Upper lobe of left lung (tissue), 4 donors: ENCODE measurements around the gene RNMT.

Experiments
- POLR2A ChIP-seq, 4 donors: fragments of 450-650 bp; IDR thresholded peaks; one replicate each; pipeline ENCODE4 v1.5.1; 2016 to 2017; ENCODE audit warnings: antibody characterized with exemption in 4 of 4, mild to moderate bottlenecking in 2 of 4
- POLR2AphosphoS5 ChIP-seq, 2 donors: sonication (generic); formaldehyde crosslinking; IDR thresholded peaks; one replicate each; pipeline ENCODE4 v1.5.1; 2017; ENCODE audit warnings: antibody characterized with exemption in 2 of 2
- TF ChIP-seq, protein P1 (sequence below), 6 experiments: fragments of 450-650 bp in 4 of 6; fragments of 200-600 bp in 2 of 6; sonication (generic) in 2 of 6; IDR thresholded peaks; one replicate each; pipeline ENCODE4 v1.5.1; 2016 to 2019; ENCODE audit warnings: antibody characterized with exemption in 6 of 6

DNA sequence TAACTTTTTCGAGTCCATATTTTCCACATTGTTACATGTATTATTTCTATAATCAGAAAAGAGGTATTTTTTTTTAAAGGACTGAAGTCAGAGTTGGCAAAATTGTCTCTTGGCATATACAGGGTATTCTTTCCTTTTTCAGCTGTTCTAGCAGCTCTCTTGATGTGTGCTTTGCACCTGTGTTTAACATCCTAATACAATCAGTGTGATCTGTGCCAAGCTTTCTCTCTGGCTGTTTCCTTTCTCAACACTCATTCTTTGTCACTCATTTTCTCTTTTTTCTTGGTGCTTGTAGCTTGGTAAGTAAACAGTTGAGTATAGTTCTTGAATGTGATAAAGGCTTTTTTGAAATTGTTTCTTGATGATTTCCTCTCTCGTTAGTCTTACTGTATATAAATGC lies 9.2 kb downstream of the RNMT start:
- TF ChIP-seq, protein P1, sequence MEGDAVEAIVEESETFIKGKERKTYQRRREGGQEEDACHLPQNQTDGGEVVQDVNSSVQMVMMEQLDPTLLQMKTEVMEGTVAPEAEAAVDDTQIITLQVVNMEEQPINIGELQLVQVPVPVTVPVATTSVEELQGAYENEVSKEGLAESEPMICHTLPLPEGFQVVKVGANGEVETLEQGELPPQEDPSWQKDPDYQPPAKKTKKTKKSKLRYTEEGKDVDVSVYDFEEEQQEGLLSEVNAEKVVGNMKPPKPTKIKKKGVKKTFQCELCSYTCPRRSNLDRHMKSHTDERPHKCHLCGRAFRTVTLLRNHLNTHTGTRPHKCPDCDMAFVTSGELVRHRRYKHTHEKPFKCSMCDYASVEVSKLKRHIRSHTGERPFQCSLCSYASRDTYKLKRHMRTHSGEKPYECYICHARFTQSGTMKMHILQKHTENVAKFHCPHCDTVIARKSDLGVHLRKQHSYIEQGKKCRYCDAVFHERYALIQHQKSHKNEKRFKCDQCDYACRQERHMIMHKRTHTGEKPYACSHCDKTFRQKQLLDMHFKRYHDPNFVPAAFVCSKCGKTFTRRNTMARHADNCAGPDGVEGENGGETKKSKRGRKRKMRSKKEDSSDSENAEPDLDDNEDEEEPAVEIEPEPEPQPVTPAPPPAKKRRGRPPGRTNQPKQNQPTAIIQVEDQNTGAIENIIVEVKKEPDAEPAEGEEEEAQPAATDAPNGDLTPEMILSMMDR (IDR thresholded peaks at IDR 0.05), result no peak
- TF ChIP-seq POLR2AphosphoS5 (IDR thresholded peaks at IDR 0.05), result no peak
- TF ChIP-seq POLR2A (IDR thresholded peaks at IDR 0.05), result no peak
